ENCODE data around the gene SAXO2. TPM values are rescaled to one million over a fixed set of nuclear protein-coding genes. Genes with fewer than 3 reads are reported as not detected.
"Not testable (repeated sequence)": the region's sequence is repeated elsewhere in the genome, so short reads cannot be mapped to it uniquely, and the experiment has no call there.

Gene SAXO2
- total RNA-seq, 1 donor from 2014 or later, result 12.3 TPM

DNA sequence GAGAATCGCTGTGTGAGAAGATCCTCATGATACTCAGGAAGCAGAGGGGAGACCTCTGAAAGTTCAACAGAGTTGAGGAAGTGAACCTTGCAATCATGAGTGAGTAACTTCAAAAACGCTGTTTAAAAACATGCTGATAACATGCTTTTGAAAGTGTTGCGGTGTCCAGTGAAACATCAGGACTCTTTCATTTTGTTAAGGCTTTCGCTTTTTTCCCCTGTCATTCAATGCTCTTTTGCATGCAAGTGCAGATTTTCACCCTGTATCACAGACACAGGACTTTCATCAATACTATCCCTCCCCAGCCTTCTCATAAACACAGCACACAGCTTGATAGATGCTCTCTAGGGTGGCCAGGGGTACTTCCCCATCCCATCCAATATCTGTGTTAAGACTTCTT is 23.9 kb downstream of the SAXO2 start:
- DNase-seq (ENCODE audit: low spot score), result not testable (repeated sequence)

DNA sequence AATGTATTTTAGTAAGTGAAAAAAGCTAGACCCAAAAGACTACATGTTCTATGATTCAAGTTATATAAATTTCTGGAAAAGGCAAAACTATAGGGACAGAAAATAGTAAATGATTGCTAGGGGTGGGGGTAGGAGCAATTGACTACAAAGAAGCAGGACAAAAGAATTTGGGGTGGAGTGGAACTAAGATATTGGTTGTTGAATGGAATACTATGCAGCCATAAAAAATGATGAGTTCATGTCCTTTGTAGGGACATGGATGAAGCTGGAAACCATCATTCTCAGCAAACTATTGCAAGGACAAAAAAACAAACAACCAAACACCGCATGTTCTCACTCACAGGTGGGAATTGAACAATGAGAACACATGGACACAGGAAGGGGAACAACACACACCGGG is 25.6 kb downstream of the SAXO2 start:
- not testable (repeated sequence) for DNase-seq (ENCODE audit: low spot score)

DNA sequence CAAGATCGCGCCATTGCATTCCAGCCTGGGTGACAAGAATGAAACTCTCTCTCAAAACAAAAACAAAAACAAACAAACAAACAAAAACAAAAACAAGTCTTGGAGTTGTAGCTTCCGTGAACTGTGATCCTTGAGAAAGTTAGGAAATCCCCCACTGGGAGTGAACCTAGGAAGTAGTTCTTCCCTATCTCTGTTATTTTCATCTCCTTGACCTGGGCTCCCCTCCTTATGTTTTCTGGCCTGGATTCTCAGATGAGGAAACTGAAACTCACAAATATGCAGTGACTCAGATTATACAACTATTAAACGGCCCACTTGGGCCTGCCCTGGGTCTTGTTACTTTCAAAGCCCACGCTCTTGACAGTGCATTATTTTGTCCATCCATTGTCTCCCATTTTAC is 29.7 kb downstream of the SAXO2 start:
- DNase-seq (ENCODE audit: low spot score), result no peak

DNA sequence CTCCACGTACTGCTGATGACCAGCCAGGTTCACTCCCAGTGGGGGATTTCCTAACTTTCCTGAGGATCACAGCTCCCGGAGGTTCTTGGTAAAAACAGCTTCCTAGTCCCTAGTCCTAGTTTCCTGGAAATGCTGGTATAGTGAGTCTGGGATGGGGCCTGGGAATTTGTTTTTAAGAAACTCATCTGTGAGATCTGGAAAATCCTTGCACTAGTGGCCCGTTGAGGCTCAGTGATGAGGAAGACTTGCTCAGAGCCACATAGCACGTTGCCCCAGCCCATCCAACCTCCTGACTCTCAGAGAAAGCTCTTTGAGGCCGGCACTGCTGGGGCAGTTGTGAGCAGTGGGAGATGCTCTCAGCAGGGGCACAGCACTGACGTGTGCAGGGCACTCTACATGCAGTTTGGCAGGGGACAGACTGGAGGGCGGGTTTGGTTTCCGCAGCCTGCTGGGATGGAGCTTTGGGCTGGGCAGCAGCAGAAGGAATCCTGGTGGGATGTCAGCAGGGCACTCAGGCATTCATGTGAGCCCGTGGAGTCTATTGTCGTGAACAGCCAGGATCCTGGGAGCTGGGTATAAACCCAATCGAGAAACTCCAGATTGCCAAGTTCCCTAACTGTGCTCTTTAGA is 31.6 kb downstream of the SAXO2 start:
- no peak for DNase-seq (ENCODE audit: low spot score)

DNA sequence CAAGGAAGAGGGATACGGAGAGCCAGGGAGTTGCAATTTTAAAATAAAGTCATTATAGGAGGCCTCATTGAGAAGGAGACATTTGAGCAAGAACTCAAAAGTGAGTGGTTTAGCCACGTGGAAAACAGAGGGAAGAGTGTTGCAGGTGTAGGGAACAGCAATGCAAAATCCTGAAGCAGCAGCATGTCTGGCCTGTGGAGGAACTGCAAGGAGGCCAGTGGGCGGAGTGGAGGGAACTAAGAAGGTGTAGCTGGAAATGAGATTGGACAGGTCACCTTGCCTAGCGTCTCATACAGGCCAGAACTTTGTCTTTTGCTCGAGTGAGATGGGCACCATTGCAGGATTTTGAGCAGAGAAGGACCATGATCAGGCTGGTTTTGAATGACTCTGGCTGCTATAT is 34.9 kb downstream of the SAXO2 start:
- no peak for DNase-seq (ENCODE audit: low spot score)

DNA sequence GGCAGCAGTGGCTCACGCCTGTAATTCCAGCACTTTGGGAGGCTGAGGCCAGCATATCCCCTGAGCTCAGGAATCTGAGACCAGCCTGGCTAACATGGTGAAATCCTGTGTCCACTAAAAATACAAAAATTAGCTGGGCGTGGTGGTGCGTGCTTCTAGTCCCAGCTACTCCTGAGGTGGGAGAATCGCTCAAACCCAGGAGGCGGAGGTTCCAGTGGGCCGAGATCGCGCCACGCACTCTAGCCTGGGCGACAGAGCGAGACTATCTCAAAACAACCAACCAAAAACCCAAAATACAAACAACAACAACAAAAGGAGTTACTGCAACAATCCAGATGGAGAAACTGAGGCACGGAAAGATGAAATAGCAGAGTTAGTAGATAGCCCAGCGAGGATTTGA is 35.4 kb downstream of the SAXO2 start:
- DNase-seq (ENCODE audit: low spot score), result no peak

DNA sequence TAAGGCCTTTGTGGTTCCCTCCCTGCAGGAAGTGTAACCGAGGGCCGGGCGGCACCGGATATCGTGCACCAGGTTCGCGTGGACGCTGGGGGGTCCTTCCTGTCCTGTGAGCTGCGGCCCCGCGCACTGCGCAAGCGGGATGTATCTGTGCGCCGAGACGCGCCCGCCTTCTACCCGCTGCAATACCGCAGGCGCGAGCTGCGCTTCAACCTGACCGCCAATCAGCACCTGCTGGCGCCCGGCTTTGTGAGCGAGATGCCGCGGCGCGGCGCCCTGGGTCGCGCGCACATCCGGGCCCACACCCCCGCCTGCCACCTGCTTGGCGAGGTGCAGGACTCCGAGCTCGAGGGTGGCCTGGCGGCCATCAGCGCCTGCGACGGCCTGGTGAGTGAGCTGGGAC is 35.9 kb downstream of the SAXO2 start:
- DNase-seq (ENCODE audit: low spot score), result no peak

DNA sequence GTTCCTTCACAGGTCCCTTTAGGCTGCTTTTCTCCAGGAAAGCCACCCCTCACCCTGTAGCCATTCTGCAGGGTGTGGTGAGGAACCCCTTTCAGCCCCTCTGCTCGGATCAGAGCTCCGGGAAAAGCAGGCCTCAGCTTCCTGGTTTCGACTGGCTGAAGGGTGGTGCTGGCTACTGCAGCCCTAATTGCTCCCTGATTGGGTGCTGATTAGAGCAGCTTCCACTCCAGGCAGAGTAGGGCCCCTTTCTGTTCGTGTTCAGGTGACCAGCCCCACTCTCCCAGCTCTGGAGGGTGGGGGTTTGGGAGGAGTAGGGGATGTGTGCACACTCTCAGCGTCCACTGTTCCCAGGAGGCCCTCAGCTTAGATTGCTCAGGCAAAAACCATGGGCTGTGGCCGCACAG is 36.9 kb downstream of the SAXO2 start:
- not testable (repeated sequence) for DNase-seq (ENCODE audit: low spot score)

DNA sequence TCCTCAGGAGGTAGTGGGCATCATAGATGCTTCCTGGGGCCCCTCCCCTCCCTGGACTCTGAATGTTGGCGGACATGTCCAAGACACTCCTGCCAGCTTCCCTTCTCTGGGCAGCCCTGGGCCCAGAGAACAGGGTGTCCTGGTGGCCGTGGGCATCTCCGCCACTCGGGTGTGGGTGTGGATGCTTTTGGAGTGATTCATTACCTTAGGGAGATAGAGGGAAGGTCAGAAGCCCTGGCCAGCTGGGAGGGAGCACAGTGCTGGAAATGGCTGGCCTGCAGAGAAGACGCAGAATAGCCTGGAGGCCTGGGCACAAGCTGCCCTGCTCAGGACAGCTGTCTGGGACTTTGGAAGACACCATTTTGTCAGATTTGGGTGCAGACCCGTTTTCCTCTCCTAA is 37.7 kb downstream of the SAXO2 start:
- DNase-seq (ENCODE audit: low spot score), result not testable (repeated sequence)

DNA sequence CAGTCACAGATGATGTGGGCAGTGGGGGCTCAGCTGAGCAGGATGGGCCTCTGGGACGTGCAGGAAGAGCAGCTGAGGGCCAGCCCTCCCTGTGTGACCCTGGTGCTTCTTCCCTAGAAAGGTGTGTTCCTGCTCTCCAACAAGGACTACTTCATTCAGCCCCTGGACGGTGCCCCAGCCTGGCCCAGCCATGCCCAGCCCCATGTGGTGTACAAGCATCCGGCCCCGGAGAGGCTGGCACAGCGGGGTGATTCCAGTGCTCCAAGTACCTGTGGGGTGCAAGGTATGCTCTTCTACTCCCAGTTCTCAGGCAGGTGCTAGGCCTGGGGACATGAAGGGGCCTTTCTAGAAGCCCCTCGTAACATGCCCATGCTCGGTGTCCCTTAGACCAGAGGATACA is 38.3 kb downstream of the SAXO2 start:
- DNase-seq (ENCODE audit: low spot score), result no peak

DNA sequence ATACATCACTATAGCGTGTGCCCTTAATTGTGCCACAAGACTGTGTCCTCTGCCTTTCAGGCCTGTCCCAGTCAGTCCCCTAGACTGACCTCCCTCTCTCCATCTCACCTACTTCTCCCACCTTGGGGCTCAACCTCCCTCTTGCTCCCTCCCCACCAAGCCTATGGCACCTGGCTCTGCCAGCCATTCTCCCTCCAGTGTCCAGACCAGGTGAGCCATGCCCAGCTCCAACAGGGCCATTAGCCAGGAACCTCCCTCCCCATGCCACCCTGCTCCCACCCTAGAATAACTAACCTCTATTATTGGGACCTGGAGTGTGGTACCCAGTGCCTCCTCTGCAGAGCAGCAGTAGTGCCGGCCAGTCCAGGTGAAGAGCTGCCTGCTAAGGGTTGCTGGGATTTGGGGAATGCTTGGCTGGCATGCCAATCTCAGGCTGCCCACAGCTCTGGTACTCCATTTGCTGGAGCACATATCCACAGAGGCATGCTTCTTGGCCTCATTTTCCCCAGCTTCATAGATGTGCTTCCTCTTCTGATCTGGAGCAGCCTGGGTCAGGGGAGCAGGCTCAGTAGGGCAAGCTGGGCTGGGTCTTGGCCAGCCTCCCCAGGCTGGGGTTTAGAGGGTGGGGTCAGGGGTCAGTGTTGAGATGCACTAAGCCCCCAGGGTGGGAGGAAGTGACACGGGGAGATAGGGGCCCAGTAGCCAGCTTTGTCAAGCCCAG is 38.8 kb downstream of the SAXO2 start:
- DNase-seq (ENCODE audit: low spot score), result no peak

DNA sequence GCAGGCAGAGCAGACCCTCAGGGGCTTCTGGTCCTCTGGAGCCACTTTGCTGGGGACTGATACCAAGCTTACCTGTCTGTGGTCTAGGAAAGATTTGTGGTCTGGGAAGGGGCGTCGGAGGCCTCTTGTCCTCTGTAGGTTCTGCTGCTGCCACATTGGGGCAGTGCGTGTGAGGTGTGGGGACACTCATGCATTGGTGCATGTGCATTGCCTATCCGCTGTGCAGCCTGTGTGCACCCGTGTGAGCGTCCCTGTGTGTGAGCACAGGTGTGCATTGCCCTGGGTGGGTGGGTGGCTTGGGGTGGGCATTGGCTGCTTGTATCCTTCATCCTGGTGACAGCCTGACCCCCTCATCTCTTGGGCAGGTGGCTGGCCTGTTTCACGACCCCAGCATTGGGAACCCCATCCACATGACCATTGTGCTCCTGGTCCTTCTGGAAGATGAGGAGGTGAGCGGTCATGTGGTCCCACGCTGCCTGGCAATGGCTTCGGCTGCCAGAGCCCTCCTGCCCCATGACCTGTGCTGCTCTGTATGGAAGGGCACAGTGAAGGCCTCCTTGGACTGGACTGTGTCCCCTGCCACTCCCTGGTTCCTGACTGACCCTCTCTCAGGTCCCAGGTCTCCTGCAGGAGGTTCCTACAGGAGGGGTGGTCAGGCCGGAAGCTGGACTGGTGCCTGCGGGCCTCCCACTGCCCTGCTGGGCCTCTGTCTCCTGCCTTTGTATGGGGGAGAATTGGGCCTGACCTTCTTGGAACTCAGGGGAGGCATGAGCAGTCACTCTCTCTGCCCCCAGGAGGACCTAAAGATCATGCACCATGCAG is 41.5 kb downstream of the SAXO2 start:
- no peak for DNase-seq (ENCODE audit: low spot score)

DNA sequence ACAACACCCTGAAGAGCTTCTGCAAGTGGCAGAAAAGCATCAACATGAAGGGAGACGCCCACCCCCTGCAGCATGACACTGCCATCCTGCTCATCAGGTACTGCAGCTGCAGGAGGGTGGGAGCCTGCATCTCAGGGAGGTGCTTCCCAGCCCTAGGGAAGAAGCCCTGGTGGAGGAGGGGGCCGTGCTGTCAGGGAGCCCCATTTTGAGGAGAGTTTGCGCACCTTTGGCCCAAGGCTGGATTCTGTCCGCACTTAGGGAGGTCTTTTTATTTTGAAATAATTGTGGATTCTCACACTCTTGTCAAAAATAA is 42.1 kb downstream of the SAXO2 start:
- no peak for DNase-seq (ENCODE audit: low spot score)

DNA sequence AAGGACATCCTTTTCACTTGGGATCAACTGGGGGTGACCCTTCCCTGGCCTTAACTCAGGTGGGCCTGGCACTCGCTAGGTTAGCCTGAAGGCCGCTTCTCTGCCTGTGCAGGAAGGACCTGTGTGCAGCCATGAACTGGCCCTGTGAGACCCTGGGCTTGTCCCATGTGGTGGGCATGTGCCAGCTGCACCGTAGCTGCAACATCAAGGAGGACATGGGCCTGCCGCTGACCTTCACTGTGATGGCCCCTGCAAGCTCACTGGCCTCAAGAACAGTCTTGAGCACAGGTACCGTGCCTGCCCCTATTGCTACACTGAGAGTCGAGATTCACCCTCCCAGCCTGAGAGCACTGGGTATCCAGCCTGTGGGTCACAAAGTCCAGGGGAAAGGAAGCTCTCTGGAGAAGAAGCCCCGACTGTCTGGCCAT is 43.0 kb downstream of the SAXO2 start:
- DNase-seq (ENCODE audit: low spot score), result no peak

DNA sequence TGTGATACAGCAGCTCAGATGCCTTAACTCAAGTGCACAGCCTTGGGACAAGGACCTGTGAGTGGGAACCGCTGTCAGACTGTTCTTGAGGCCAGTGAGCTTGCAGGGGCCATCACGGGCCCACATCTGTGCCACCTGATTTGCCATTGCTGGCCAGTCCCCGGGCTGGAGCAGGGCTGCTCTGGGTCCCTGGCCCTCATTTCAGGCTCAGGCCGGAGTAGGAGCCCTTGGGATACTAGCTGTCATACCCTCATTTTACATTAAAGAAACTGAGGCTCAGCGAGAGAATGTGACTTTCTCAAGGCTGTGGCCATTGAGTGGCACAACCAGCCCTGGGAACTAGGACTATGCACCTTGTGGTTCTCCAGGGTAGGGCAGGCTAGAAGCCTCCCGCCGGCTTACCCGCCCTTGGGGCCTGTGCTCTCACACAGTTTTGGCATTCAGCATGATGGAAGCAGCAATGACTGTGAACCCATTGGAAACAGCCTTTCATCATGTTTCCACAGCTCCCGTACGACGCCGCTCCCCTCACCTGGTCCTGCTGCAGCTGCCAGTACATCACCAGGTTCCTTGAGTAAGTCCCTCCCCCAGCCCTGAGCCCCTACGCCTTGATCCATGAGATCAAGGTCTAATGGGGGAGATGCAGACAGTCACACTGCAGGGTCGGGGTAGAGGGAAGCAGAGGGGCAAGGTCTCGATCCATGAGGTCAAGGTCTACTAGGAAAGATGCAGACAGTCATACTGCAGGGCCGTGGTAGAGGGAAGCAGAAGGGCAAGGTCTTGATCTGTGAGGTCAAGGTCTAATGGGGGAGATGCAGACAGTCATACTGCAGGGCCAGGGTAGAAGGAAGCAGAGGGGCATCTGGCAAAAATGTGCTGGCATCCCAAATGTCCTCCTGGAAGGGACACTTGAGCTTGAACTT is 44.4 kb downstream of the SAXO2 start:
- no peak for DNase-seq (ENCODE audit: low spot score)

DNA sequence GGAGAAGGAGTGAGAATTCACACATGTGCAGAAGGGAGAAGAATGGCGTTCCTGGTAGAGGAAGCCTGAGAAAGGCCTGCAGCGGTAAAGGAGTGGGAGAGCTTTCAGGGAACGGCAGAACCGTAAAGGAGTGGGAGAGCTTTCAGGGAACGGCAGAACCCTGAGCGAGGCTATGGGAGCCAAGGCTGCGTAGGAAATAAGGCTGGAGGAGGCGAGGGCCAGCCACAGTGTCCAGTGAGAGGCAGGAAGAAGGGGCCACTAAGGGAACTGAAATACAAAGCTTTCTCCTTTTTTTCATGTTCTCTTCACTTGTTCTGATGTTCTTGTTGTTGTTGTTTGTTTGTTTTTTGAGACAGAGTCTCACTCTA is 45.1 kb downstream of the SAXO2 start:
- DNase-seq (ENCODE audit: low spot score), result no peak

DNA sequence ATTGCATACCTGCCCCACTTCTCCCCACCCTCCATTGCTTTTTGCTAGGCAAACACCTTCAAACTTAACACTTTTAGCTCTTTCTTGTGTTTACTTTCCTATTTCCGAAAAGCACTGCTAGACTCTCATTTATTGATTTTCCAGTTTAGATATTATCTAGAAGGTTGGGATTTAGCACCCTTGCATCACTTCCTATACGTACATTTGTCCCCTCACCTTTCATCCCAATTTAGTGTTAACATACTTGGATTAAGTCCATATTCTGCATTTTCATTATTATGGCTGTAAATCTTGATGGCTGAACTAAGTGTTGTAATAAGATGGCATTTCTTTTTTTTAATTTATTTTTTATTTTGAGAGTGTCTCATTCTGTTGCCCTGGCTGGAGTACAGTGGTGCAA is 47.2 kb downstream of the SAXO2 start:
- no peak for DNase-seq (ENCODE audit: low spot score)

DNA sequence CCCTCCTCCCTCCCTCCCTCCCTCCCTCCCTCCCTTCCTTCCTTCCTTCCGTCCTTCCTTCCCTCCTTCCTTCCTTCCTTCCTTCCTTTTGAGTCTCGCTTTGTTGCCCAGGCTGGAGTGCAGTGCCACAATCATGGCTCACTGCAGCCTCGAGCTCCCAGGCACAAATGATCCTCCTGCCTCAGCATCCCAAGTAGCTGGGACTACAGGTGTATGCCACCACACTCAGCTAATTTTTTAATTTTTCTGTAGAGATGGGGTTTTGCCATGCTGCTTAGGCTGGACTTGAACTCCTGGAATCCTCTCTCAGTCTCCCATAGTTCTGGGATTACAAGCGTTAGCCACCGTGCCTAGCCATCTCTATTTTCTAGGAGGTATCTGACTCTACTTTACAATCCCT is 48.7 kb downstream of the SAXO2 start:
- not testable (repeated sequence) for DNase-seq (ENCODE audit: low spot score)

DNA sequence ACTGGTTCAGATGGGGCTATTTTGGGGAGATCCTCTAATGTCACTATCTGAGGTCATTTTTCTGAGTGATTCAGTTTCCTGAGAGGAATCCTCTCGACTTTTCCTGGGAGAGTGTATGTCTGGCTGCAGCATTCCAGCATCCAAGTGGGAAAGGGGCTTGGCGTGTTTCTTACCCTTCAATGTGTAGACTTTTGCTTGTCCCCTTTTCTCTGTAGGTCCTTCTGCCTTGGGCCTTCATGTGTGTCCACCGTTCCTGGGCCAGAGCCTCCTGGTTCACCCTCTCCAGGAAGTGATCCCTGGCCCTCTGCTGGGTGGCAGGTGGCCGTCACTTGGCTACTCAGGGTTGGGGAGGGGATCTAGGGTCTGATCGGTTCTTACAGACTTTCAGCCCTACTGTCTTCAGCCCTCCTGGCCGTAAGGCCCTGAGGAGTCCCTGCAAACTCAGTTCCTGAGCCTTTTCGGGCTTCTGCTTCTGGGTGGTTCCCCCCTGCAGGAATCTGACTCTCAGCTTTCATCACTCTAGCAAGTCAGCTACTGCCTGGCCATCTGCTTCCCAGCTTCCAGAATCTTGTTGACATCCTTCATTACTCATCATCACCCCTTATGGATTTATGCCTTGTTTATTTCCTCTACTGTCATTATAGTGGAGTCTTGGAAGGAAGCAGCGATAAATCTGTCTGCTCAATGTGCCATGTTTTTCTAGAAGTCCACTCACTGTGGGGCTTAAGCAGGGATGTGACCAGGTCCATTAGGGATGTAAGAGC is 50.1 kb downstream of the SAXO2 start:
- DNase-seq (ENCODE audit: low spot score), result no peak

DNA sequence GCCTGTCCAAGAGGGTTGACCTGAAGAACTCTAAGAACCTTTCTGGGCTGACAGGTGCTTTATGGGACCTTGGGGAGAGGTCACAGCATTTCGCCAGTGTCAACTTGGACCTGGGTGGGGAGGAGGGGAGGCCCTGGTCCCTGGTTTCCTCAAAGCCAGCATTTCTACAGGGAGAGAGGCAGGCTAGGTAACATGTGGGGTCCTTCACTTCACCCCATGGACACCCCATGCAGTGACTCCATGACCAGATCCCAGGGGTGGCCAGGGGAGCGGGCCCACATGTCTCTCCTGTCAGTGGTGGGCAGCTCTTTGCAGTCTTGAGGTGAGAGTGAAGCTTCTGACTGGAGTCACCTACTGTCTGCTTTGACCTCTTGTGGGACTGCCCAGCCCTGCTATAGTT is 50.8 kb downstream of the SAXO2 start:
- DNase-seq (ENCODE audit: low spot score), result no peak
